ENCODE data around the gene PTRHD1. TPM values are rescaled to one million over a fixed set of nuclear protein-coding genes. Genes with fewer than 3 reads are reported as not detected.
A peak's percentile ranks its signal among the peaks of the same experiment; 100 is the strongest.

PTRHD1 gene
- total RNA-seq, 5 donors from 2014 or later (not counting 1 experiment from before 2014, with no cell fraction given) = 13.6 to 20.1 (median 14.9) TPM

GRCh38 chr2:24761866-24762265 is 31.3 kb downstream of the PTRHD1 start:
- Histone ChIP-seq H3K27me3 (replicated peaks in 1 of 2; ENCODE audit: control insufficient read depth in 2 of 2, extremely low read depth in 1 of 2, insufficient read depth in 2 of 2, low read length in 1 of 2) (no peaks in the 10 kb centered on the region), H3K9me3 (no peaks in the 10 kb centered on the region), H3K36me3 (ENCODE audit: control insufficient read depth in 2 of 2, extremely low read depth in 1 of 2, insufficient read depth in 1 of 2, low read length in 1 of 2) (peaks cover 8 to 49% of the 10 kb centered on the region in 2 donors), H3K4me3 (ENCODE audit: control insufficient read depth in 1 of 2, extremely low read depth in 1 of 2, low read length in 1 of 2) (no peak overlapping the region), H3K27ac (ENCODE audit: low read length) (no peak overlapping the region), H3K4me1 (ENCODE audit: control insufficient read depth in 1 of 2, extremely low read depth in 1 of 2, insufficient read depth in 2 of 2, low read length in 2 of 2) (no peaks in the 10 kb centered on the region)
- H3K27ac Mint-ChIP-seq = no peak overlapping the region
- ChIA-PET POLR2A (interaction anchor here in 1 of 2 donors (0.6 kb wide), 2 partner anchors 511 to 610 kb away, joined by 3 to 7 read pairs; no protein-coding TSS in a partner anchor), CTCF (interaction anchor here in 1 of 2 donors (0.6 kb wide), 1 partner anchor 9 kb away, joined by 3 read pairs; no protein-coding TSS in a partner anchor)
- no peaks in the 10 kb centered on the region for H3K27me3 Mint-ChIP-seq
- 100% methylated on average over 3 of the region's 5 CpGs for WGBS (ENCODE audit: insufficient coverage)
- peaks cover 0 to 2% (median 0%) of the 10 kb centered on the region in 3 donors for H3K4me1 Mint-ChIP-seq
- ATAC-seq (replicated peaks in 1 of 4) (no peak), DNase-seq (no peak)
- H3K9me3 Mint-ChIP-seq = no peaks in the 10 kb centered on the region
- peaks cover 46% of the 10 kb centered on the region for H3K36me3 Mint-ChIP-seq
- no peak overlapping the region for H3K4me3 Mint-ChIP-seq

- Mint-ChIP-seq H3K4me3 (no peak overlapping the region), H3K9me3 (no peaks in the 10 kb centered on the region), H3K27ac (no peak overlapping the region), H3K27me3 (no peaks in the 10 kb centered on the region), H3K4me1 (no peaks in the 10 kb centered on the region), H3K36me3 (peaks cover 27% of the 10 kb centered on the region)
- H3K36me3 ChIP-seq (ENCODE audit: control insufficient read depth in 2 of 2, extremely low read depth in 1 of 2, insufficient read depth in 1 of 2, low read length in 1 of 2) = peaks cover 5 to 62% of the 10 kb centered on the region in 2 donors
- WGBS (ENCODE audit: insufficient coverage) = no CpG with 5 or more reads among the region's 1 CpG
- DNase-seq (no peak), ATAC-seq (replicated peaks in 1 of 4) (no peak)
- H3K9me3 ChIP-seq = no peaks in the 10 kb centered on the region
- CTCF ChIA-PET = no interaction called here
- no peaks in the 10 kb centered on the region for H3K4me1 ChIP-seq (ENCODE audit: control insufficient read depth in 1 of 2, extremely low read depth in 1 of 2, insufficient read depth in 2 of 2, low read length in 2 of 2)
- H3K4me3 ChIP-seq (ENCODE audit: control insufficient read depth in 1 of 2, extremely low read depth in 1 of 2, low read length in 1 of 2) = no peak overlapping the region
- no peaks in the 10 kb centered on the region for H3K27me3 ChIP-seq (replicated peaks in 1 of 2; ENCODE audit: control insufficient read depth in 2 of 2, extremely low read depth in 1 of 2, insufficient read depth in 2 of 2, low read length in 1 of 2)
- POLR2A ChIA-PET = no interaction called here
- no peak overlapping the region for H3K27ac ChIP-seq (ENCODE audit: low read length)
These were observed 36.4 kb downstream of the PTRHD1 start for GRCh38 chr2:24756789-24757188.

DNA sequence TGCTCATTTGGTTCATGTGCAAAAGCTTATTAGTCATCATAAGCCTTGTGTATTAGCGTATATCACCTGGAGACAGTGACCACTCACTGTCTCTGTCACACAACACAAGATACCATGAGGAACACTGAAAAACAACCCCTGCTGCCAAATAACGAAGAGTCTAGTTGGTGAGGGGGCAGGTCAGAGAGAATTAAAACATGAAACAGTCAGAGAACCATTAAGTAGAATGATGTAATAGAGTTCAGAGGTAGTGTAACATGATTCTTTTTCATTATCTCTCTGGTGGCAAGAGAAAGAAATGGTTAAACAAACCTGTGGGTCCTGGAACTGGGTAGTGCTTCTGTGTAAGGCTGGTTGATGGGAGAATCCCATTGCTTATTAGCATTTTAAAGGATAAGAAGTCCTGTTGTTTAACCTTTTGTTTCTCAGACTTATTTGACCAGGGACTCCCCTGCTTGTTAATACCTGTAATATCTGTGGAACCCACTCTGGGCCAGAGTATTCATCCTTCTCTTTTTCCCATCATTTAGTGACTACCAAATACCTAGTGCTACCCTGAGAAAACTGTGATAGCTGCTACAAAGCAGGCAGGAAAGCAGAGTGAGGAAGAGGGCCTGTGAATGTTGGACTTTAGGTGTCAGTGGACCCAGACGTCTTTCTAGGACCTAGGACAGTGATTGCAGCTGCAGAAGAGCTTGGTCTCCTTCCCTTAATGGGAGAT is 38.0 kb downstream of the PTRHD1 start:
- DNase-seq (no peak), ATAC-seq (replicated peaks in 1 of 4) (no peak)
- H3K27ac Mint-ChIP-seq = no peak overlapping the region
- no peaks in the 10 kb centered on the region for H3K27me3 Mint-ChIP-seq
- no peaks in the 10 kb centered on the region for H3K9me3 Mint-ChIP-seq
- WGBS (ENCODE audit: insufficient coverage) = no CpG with 5 or more reads among the region's 3 CpGs
- no peaks in the 10 kb centered on the region for H3K4me1 Mint-ChIP-seq
- no peaks in the 10 kb centered on the region for H3K4me1 ChIP-seq (ENCODE audit: control insufficient read depth in 1 of 2, extremely low read depth in 1 of 2, insufficient read depth in 2 of 2, low read length in 2 of 2)
- H3K27ac ChIP-seq (ENCODE audit: low read length) = no peak overlapping the region
- H3K4me3 Mint-ChIP-seq = no peak overlapping the region
- H3K36me3 ChIP-seq (ENCODE audit: control insufficient read depth in 2 of 2, extremely low read depth in 1 of 2, insufficient read depth in 1 of 2, low read length in 1 of 2) = peaks cover 3 to 61% of the 10 kb centered on the region in 2 donors
- ChIA-PET POLR2A (interaction anchor here in 1 of 2 donors (0.5 kb wide), 1 partner anchor 1508 kb away, joined by 3 read pairs; no protein-coding TSS in a partner anchor), CTCF (no interaction called here)
- H3K27me3 ChIP-seq (replicated peaks in 1 of 2; ENCODE audit: control insufficient read depth in 2 of 2, extremely low read depth in 1 of 2, insufficient read depth in 2 of 2, low read length in 1 of 2) = no peaks in the 10 kb centered on the region
- no peak overlapping the region for H3K4me3 ChIP-seq (ENCODE audit: control insufficient read depth in 1 of 2, extremely low read depth in 1 of 2, low read length in 1 of 2)
- no peaks in the 10 kb centered on the region for H3K9me3 ChIP-seq
- peaks cover 25% of the 10 kb centered on the region for H3K36me3 Mint-ChIP-seq

DNA sequence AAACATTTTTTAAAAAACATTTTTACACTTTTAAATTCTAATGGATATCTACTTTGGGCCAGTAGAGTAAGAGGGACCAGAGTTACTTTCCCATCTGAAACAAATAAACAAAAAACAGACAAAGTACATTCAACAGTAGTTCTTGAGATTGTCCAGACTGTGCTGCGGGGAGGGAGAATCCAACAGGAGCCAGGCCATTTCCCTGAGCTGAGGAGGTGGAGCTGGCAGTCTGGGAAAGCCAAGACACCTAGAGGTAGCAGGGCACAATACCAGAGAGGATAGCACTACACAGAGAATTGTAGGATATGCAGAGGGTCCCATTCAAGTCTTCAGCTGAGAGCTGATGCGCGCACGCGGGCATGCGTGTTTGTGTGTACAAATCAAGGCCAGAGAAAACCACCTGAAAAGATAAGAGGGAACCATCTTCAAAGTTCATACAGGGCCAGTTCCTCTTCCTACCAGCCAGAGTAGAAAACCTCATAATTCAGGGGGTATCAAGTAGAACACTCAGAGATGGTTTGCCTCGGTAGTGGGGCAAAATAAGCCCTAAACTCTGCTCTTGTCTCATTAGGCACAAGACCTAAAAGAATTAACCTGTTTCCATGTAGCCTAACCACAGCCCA is 44.0 kb downstream of the PTRHD1 start:
- CTCF ChIA-PET = no interaction called here
- no peaks in the 10 kb centered on the region for H3K27me3 ChIP-seq (replicated peaks in 1 of 2; ENCODE audit: control insufficient read depth in 2 of 2, extremely low read depth in 1 of 2, insufficient read depth in 2 of 2, low read length in 1 of 2)
- Mint-ChIP-seq H3K4me1 (peaks cover 0 to 7% (median 3%) of the 10 kb centered on the region in 3 donors), H3K27me3 (no peaks in the 10 kb centered on the region), H3K27ac (peak overlapping the region in 1 of 2 donors; percentile 10), H3K9me3 (no peaks in the 10 kb centered on the region), H3K36me3 (peaks cover 29% of the 10 kb centered on the region), H3K4me3 (no peak overlapping the region)
- peaks cover 0 to 27% of the 10 kb centered on the region in 2 donors for H3K36me3 ChIP-seq (ENCODE audit: control insufficient read depth in 2 of 2, extremely low read depth in 1 of 2, insufficient read depth in 1 of 2, low read length in 1 of 2)
- no peaks in the 10 kb centered on the region for H3K9me3 ChIP-seq
- POLR2A ChIA-PET = interaction anchor here in 1 of 2 donors (0.5 kb wide), 1 partner anchor 10 kb away, joined by 3 read pairs; no protein-coding TSS in a partner anchor
- no peak overlapping the region for H3K27ac ChIP-seq (ENCODE audit: low read length)
- ATAC-seq (replicated peaks in 1 of 4) = no peak
- H3K4me3 ChIP-seq (ENCODE audit: control insufficient read depth in 1 of 2, extremely low read depth in 1 of 2, low read length in 1 of 2) = no peak overlapping the region
- peaks cover 0 to 7% of the 10 kb centered on the region in 2 experiments for H3K4me1 ChIP-seq (ENCODE audit: control insufficient read depth in 1 of 2, extremely low read depth in 1 of 2, insufficient read depth in 2 of 2, low read length in 2 of 2)
- 82% methylated on average over 5 of the region's 7 CpGs for WGBS (ENCODE audit: insufficient coverage)
- no peak for DNase-seq

- no CpG with 5 or more reads among the region's 3 CpGs for WGBS (ENCODE audit: insufficient coverage)
- H3K27ac Mint-ChIP-seq = no peak overlapping the region
- Histone ChIP-seq H3K27me3 (replicated peaks in 1 of 2; ENCODE audit: control insufficient read depth in 2 of 2, extremely low read depth in 1 of 2, insufficient read depth in 2 of 2, low read length in 1 of 2) (no peaks in the 10 kb centered on the region), H3K4me3 (ENCODE audit: control insufficient read depth in 1 of 2, extremely low read depth in 1 of 2, low read length in 1 of 2) (no peak overlapping the region), H3K9me3 (no peaks in the 10 kb centered on the region), H3K27ac (ENCODE audit: low read length) (no peak overlapping the region), H3K4me1 (ENCODE audit: control insufficient read depth in 1 of 2, extremely low read depth in 1 of 2, insufficient read depth in 2 of 2, low read length in 2 of 2) (peaks cover 3 to 7% of the 10 kb centered on the region in 2 experiments), H3K36me3 (ENCODE audit: control insufficient read depth in 2 of 2, extremely low read depth in 1 of 2, insufficient read depth in 1 of 2, low read length in 1 of 2) (peaks cover 0 to 16% of the 10 kb centered on the region in 2 donors)
- peaks cover 12 to 20% (median 15%) of the 10 kb centered on the region in 3 donors for H3K4me1 Mint-ChIP-seq
- POLR2A ChIA-PET = no interaction called here
- no peak for DNase-seq
- CTCF ChIA-PET = interaction anchor here in 1 of 2 donors (0.7 kb wide), 2 partner anchors 9 to 496 kb away, joined by 4 to 6 read pairs; no protein-coding TSS in a partner anchor
- H3K4me3 Mint-ChIP-seq = no peak overlapping the region
- H3K36me3 Mint-ChIP-seq = peaks cover 35% of the 10 kb centered on the region
- H3K9me3 Mint-ChIP-seq = no peaks in the 10 kb centered on the region
- H3K27me3 Mint-ChIP-seq = no peaks in the 10 kb centered on the region
- ATAC-seq (replicated peaks in 1 of 4) = no peak
These were observed 45.9 kb downstream of the PTRHD1 start for GRCh38 chr2:24747299-24747698.

DNA sequence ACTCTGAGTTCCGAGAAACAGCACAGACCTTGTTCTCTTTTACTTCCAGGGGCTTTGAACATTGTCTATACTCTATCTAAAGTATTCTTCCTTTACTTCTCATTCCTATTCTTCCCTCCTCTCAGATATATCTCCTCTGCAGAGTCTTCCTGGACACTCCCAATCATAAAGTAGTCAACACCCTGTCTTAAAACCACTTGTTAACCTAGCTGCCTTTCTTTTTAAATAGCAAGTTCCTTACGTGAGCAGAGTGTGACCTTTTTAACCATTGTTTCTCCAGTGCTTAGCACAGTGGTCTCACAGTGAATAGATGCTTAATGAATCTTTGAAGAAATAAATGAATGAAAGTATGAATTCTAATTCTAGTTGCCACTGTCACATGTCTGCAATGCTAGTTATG is 47.4 kb downstream of the PTRHD1 start:
- Histone ChIP-seq H3K4me3 (ENCODE audit: control insufficient read depth in 1 of 2, extremely low read depth in 1 of 2, low read length in 1 of 2) (no peak overlapping the region), H3K4me1 (ENCODE audit: control insufficient read depth in 1 of 2, extremely low read depth in 1 of 2, insufficient read depth in 2 of 2, low read length in 2 of 2) (peaks cover 3 to 7% of the 10 kb centered on the region in 2 experiments), H3K36me3 (ENCODE audit: control insufficient read depth in 2 of 2, extremely low read depth in 1 of 2, insufficient read depth in 1 of 2, low read length in 1 of 2) (peaks cover 0 to 18% of the 10 kb centered on the region in 2 donors), H3K27me3 (replicated peaks in 1 of 2; ENCODE audit: control insufficient read depth in 2 of 2, extremely low read depth in 1 of 2, insufficient read depth in 2 of 2, low read length in 1 of 2) (no peaks in the 10 kb centered on the region), H3K9me3 (no peaks in the 10 kb centered on the region), H3K27ac (ENCODE audit: low read length) (peak overlapping the region; percentile 4)
- WGBS (ENCODE audit: insufficient coverage) = 60% methylated on average over 2 of the region's 2 CpGs
- peak overlapping the region in 1 of 2 donors; percentile 28 for H3K27ac Mint-ChIP-seq
- ChIA-PET CTCF (no interaction called here), POLR2A (no interaction called here)
- H3K4me3 Mint-ChIP-seq = no peak overlapping the region
- peaks cover 17 to 20% (median 19%) of the 10 kb centered on the region in 3 donors for H3K4me1 Mint-ChIP-seq
- DNase-seq (peak in 1 of 35 experiments; percentile 20), ATAC-seq (replicated peaks in 1 of 4) (no peak)
- H3K9me3 Mint-ChIP-seq = no peaks in the 10 kb centered on the region
- H3K27me3 Mint-ChIP-seq = no peaks in the 10 kb centered on the region
- H3K36me3 Mint-ChIP-seq = peaks cover 41% of the 10 kb centered on the region

Measured in T-cell (primary cell).